HG03175 (cell line): ENCODE data around the gene PRCP.
A peak's percentile ranks its signal among the peaks of the same experiment; 100 is the strongest.
"Not testable (repeated sequence)": the region's sequence is repeated elsewhere in the genome, so short reads cannot be mapped to it uniquely, and the experiment has no call there.

ENCODE experiments used
- ATAC-seq: cut with Tn5 transposase; IDR thresholded peaks from one replicate; pipeline ENCODE4 v1.9.1; 2021; ENCODE audit warnings: mild to moderate bottlenecking, moderate library complexity; ENCODE audit not compliant: unreplicated experiment

The PRCP gene

DNA sequence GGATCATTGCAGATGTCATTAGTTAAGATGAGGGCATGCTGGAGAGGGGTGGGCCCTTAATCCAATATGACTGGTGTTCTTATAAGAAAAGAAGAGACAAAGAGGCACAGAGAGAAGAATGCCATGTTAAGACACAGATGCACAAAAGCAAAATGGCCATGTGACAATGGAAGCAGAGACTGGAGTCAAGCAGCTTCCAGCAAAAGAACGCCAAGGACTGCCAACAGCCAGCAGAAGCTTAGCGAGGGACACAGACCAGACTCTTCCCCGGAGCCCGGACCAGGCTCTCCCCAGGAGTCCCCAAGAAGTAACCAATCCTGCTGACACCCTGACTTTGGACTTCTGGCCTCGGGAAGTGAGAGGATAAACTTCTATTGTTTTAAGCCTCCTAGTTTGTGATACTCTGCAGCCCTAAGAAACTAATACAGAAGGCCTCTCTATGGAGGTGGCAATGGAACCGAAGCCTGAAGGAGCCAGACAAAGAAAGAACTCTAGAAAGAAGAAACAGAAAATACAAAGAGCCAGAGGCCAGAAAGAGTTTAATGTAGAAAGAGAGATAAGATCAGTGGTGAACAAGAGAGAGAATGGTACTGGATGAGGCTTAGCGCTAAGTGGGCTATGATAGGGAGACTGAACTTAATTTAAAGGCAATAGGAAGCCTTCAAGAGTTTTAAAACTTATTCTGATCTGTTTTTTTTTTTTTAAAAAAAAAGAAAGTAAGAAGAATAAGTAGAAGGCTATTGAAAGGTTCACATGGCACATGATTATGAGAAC lies 27.7 kb downstream of the PRCP start:
- no peak for ATAC-seq

DNA sequence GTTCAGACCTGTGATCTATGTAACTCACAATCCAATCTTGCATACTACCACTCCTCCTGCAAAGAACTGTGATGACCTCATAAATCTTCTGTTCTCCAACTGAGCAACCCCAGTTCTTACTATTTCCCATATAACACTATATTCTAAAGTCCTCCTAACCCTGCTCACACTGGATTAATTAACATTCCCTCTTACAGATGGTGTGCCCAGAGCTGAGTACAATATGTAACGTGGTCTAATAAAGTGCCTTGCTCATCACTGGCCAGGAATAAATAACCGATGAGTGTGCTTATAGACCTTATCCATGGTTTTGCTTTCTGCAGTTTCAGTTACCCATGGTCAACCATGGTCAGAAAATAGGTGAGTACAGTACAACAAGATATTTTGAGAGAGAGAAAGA lies 28.6 kb downstream of the PRCP start:
- ATAC-seq: no peak

GRCh38 chr11:82869657-82870056 lies 30.6 kb downstream of the PRCP start:
- ATAC-seq: no peak

DNA sequence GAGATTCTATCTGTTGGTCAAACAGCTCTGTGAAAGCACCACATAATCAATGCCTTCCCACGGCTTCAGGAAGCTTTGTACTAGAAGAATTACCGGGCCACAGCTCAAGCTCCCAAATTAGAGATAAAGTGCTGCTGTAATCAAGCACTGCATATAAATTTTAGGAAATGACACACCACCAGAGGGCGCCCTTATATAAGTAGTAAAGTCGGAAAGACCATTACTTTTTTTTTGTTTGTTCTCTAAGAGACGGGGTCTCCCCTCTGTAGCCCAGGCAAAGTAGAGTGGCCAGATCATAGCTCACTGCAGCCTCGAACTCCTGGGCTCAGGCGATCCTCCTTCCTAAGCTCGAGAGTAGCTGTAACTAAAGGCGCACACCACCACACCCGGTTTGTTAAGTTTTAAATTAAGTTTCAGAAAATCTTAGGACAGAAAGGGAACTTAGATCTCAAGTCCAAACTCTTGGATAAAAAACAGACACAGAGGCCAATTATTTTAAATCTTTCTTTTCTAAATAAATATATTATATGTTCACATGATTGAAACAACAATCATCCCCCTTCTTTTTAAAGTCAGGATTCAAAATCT lies 32.6 kb downstream of the PRCP start:
- peak; percentile 56 for ATAC-seq

DNA sequence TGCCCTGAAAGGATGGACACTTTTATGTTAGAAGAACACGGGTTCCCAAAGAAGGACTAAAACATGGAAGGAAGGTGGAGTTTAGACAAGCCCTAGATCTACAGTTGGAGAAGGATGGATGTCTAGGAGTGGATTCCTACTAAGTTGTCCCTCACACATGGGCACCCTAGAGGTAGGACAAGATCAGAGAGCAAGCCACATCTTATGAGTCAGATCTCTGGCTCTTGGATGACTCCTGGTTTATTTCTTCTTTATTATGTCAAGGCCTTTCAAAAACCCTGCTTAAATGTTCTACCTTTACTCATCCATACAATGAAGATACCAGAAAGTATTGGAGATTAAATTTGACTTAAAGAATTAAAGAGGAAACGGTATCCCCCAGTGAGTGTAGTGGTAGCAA lies 34.4 kb downstream of the PRCP start:
- ATAC-seq: no peak

- no peak for ATAC-seq
Measured at GRCh38 chr11:82864268-82864667, 36.0 kb downstream of the PRCP start.

GRCh38 chr11:82863209-82863608 lies 37.0 kb downstream of the PRCP start:
- no peak for ATAC-seq

- no peak for ATAC-seq
Measured at GRCh38 chr11:82862379-82862778, 37.9 kb downstream of the PRCP start.

DNA sequence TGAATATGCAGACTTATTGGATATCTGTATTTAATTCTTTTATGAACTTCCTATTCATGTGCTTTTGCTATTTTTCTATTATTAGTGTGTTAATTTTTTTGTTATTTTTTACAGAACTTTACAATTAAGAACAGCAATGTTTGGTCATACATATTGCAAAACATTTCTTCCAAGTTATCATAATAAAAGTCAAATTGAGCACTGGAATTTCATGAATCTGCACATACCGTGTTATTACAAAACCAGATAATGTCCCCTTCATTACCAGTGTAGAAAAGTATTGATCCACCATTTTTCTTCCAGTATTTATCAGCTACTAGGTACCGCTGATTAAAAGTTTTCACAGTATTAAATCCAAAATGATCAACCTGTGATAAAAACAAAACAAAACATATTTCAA lies 40.5 kb downstream of the PRCP start:
- ATAC-seq: no peak

DNA sequence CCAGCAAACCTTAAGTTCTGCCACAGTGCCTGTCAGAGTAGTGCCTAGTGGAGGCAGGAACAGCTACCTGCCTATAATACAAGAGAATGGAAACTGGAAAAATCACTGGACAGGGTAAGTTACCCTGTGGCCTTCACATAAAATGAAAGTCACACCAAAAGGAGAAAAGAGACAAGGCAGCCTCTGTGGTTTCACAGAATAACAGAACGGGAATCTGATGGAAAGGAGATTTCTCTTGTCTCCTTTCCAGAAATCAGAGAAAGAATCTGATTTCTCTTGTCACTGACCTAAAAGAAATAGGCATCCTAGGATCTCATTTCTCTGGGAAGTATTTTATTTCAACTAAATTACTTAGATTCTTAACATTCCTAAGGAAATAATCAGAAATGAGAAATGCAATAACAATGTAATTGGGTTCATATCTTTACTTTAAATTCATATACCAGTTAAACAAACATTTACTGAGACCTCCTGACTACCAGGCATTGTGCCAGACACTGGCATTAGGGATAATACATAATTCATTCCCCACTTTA lies 41.6 kb downstream of the PRCP start:
- no peak for ATAC-seq

DNA sequence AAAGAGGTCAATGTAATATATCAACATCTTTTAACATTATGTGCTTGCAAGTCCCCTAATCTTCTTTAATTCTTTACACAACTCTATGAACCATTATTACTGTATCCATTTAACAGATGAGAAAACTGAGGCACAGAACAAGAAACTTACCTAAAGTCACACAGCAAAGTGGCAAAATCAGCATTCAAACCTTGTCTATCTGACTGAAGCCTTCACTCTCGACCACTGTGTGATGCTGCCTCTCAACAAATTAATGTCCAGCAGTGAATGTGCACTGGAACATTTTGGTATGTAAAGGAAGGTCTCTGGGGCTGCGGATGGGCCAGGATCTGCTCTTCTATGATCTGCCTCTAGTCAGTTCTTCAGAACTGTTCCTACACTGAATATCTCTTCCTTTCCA lies 42.1 kb downstream of the PRCP start:
- no peak for ATAC-seq

- ATAC-seq: no peak
Measured at GRCh38 chr11:82857145-82857544, 43.1 kb downstream of the PRCP start.

- no peak for ATAC-seq
Measured at GRCh38 chr11:82855616-82856015, 44.6 kb downstream of the PRCP start.

DNA sequence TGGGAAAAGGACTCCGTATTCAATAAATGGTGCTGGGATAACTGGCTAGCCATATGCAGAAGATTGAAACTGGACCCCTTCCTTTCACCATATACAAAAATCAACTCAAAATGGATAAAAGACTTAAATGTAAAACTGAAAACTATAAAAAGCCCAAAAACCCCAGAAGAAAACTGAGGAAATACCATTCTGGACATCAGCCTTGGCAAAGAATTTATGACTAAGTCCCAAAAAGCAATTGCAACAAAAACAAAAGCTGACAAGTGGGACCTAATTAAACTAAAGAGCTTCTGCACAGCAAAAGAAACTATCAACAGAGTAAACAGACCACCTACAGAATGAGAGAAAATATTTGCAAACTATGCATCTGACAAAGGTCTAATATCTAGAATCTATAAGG lies 45.3 kb downstream of the PRCP start:
- not testable (repeated sequence) for ATAC-seq

DNA sequence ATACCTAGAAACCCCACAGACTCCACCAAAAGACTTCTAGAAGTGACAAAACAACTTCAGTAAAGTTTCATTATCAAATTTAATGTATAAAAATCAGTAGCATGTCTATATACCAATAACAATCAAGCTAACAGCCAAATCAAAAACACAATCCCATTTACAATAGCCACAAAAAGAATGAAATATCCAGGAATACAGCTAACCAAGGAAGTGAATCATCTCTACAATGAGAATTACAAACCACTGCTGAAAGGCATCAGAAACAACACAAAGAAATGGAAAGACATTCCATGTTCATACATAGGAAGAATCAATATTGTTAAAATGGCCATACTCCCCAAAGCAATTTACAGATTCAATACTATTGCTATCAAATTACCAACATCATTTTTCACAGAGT lies 46.0 kb downstream of the PRCP start:
- ATAC-seq: no peak

DNA sequence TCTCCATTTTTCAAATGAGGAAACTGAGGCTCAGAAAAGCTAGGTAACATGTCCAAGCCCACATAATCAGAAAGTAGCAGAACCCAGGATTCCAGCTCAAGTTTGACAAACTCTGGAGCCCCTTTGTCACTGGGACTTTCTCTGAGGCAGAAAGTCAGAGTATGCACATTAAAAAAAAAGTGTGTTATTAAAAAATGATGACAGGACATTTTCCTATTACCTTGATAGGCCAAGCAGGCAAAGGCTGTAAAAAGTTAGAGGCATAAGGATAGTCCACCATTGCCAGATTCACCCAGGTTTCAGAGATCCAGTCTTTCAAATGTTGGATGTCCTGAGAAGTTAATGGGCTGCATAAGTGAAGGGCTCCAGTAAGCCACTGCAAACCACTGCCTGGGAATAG lies 51.4 kb downstream of the PRCP start:
- no peak for ATAC-seq

- ATAC-seq: no peak
Measured at GRCh38 chr11:82845356-82846353, 54.6 kb downstream of the PRCP start.

GRCh38 chr11:82843057-82843795 lies 57.0 kb downstream of the PRCP start:
- ATAC-seq: no peak

- ATAC-seq: no peak
Measured at GRCh38 chr11:82842019-82842418, 58.2 kb downstream of the PRCP start.

DNA sequence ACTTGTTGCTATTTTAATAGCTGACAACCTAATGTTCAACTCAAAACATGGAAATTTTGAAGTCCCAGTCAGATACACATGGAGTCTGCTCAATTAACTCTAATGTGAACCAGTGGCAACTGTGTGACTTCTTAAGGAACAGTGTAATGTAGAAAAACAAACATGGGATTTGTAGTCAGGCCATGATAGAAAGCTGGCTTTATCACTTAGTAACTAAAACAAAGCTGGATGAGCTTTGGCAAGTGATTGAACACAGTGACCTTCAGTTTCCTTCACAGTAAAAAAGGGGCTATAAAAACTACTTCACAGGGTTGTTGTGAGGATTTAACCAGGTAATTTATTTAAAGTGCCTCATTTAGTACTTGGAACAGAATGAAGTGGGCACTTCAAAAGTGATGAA lies 62.6 kb downstream of the PRCP start:
- ATAC-seq: no peak

DNA sequence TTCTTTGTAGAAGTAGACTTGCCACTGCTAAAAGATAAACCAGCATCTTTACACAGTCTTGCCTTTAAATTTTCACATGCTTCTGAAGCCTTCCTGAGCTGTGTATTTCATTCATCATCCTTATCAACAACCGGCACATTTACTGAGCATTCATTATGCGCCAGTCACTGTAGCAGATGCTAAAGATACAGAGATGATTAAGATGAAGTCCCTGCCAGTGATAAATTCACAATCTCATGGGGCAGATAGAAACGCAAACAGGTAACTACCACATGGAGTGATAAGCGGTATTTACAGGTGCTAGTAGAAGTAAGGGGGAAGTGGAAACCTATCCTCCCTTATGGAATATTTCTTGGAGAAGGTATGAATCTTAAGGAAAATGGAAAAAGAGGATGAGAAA lies 67.2 kb downstream of the PRCP start:
- ATAC-seq: no peak
